GM21447 (cell line): ENCODE data around the gene VSTM2L.
"Not testable (repeated sequence)": the region's sequence is repeated elsewhere in the genome, so short reads cannot be mapped to it uniquely, and the experiment has no call there.

Experiments
- ATAC-seq: cut with Tn5 transposase; IDR thresholded peaks from one replicate; pipeline ENCODE4 v1.9.1; 2021; ENCODE audit not compliant: unreplicated experiment

The VSTM2L gene

DNA sequence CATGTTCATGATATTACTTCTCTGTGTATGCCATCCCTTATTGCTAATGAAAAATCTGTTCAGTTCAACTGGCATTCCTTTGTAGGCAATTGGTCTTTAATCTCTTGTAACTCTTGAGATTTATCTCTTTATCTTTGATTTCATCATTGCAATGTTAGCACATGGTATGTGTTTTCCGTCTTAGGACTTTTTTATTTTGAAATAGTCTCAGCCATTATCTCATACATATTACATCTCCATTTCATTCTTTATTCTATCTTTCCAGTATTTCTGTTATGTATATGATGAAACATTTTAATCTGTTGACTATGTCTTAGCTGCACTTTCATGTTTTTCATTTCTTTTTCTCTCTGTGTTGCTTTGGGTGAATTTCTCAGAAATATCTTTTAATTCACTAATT lies 58.1 kb downstream of the VSTM2L start:
- ATAC-seq: no peak

DNA sequence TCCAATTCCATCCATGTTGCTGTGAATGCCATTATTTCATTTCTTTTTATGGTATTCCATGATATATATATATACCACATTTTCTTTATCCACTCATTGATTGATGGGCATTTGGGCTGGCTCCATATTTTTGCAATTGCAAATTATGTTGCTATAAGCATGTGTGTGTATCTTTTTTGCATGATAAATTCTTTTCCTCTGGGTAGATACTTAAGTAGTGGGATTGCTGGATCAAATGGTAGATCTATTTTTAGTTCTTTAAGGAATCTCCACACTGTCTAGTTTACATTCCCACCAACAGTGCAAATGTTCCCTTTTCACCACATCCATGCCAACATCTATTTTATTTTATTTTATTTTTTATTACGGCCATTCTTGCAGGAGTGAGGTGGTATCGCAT lies 60.6 kb downstream of the VSTM2L start:
- not testable (repeated sequence) for ATAC-seq

DNA sequence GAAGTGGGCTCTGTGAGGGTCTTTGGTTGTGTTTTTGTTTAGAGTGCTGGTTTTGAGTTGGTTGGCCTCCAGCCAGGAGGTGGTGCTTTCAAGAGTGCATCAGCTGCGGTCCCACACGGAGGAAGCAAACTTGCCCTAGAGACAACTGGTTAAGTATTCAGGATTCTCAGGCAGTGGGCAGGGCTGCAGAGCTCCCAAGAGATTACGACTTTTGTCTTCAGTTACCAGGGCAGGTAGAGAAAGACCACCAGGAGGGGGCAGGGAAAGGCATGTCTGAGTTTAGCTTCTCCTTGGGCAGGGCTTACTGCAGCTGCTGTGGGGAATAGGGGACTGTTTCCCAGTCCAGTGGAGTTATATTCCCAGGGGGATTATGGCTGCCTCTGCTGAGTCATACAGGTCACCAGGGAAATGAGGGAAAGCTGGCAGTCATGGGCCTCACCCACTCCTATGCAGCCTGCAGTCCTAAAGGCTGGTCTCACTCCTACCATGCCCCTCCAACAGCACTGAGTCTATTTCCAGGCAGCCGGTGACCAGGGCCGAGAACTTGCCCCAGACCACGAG lies 66.0 kb downstream of the VSTM2L start:
- ATAC-seq: no peak

DNA sequence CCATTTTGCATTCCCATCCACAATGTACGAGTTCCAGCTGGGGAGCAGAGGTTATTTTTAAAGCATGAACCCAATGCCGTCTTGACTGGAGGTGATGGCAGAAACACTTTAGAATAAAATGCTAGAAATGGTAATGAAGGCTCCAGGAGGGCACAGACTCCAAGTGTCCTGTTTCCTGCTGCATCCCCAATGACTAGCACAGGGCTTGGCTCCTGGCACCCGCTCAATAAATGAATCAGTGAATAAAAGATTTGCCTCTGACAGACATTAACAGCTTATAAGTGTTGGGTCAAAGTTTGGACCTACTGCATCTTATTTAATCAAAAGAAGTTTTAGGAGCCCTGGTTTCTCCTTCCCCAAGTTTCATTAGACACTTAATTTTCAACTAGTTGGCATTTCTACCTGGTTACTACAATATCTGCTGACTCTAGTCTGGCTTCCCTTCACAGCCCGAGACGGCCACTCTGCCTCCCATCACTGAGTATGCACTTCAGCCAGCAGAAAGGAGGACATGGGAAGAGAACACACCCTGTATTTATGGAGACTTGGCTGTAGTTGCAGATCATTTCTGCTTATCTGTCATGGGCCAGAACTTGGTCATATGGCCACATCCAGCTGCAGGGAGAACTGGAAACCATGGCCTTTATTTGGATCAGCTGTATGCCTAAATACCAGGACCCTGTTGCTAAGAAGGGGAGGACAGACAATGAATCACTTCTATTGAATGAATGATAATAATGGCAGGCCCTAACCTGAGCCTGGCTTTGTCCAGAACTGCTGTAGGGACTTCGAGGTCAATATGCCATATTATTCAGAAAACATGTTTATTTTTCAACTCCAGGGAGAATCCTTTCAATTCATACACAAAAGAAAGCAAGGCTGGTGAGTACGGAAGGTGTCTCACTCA lies 67.3 kb downstream of the VSTM2L start:
- ATAC-seq: no peak

DNA sequence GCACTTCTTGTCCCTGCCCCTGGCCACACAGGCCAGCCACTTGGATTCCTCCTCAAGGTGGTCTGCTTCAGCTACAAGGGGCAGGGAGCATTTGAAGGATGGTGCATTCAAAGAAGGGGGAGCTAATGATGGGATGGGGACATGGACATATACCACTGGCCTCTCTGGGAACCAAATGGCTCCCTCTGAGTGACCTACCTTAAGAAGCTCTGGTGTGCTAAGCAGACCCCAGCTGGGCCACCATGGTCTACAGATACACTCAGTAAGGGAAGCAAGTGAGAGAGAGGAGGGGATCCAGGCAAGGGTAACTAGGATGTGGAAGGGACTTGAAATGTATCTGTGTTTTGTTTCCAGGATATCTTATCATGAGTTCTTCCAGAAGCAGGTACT lies 67.9 kb downstream of the VSTM2L start:
- ATAC-seq: no peak

DNA sequence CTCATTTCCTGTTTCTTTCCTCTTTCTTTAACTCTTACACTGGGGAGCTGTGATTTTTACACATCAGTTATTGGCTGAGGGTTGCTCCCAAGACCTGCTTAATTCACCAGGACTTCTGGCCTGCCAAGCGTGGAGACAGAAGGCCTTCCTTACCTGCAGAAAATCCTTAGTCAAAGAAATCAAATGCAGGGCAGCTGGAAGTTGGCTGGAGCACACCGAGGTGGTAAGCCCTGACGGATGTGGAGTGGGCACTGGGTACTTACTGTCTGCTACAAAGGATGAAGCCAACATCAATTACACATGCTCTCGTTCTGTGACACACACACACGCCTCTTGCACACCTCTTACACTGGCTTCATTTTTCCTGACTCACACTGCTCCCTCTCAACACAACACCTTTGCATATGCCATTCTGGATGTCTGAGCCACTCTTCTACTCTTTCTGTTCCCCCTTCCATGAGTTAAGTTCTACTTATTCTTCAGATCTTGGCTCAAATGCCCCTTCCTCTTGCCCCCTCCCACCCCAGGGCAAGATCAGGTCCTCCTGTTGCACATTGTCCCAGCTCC lies 68.7 kb downstream of the VSTM2L start:
- ATAC-seq: no peak

DNA sequence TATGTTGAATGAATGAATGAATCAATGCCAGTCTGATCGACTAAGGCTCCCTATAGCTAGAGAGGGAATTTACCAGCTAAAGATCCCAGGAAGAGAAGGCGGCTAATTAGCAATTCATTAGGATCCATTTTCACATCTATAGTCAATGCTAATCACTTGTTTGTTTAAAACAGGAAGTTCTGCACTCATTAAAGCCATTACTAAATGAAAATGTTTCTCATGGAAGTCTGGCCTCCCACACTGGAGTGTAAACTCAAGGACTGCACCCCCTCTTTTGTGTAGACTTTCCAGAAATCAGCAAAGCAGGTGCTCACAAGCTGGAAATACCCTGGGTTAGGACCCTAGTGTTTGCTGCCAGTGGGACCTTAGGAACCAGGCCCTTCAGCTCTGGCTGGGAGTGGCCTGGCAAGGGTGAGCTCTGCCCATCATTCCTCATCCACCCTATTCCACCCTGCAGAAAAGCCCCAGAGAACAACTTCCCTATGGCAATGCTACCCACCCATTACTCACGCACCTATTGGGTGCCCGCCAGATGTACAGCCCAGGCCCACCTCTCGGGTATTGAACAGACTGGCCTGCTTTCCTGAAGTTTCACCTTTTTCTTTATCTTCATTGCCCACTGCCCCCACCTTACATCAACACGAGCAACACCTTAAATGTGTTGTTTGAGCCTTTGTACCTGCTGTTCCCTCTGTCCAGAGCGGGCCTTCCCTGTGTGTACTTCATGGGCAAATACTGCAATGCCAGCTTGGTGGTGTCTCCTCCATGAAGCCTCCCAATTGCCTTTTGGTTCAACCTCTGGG lies 69.5 kb downstream of the VSTM2L start:
- no peak for ATAC-seq

DNA sequence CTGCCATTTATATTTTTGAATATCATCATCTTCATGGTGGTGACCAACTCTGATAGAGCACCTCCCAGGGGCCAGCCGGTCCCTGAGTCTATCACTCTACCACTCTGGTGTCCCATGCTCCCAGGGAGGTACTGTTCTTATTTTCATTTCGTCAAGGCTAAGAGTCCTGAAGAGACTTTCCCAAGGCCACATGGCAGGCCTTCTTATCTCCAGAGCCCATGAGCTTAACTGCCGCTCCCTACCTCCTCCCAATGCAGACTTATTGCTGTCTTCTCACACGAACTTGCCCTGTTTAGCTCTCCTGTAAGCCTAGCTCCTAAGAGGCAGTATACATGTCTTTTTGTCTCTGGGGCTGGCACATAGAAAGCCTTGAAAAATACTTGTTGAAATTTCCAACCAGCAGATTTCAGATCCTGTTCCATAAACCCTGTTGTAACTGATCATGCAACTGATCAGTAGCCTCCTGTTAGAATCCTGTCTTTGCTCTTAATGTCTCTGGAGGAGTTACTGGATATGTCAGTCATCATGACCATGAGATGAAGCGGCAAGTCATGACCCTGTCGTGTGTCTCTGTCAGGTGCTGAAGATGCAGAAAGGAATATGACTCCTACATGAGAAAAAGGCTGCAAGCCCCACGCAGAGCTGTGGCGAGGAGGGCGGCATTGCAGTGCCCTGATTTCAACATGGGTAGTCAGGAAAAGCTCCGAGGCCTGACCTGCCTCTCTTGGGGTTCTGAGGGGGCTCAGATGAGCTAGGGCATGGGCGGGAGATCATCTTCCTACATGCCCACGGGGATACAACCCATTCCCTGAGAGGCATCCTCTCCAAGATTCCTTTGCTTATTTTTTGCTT lies 70.4 kb downstream of the VSTM2L start:
- no peak for ATAC-seq

DNA sequence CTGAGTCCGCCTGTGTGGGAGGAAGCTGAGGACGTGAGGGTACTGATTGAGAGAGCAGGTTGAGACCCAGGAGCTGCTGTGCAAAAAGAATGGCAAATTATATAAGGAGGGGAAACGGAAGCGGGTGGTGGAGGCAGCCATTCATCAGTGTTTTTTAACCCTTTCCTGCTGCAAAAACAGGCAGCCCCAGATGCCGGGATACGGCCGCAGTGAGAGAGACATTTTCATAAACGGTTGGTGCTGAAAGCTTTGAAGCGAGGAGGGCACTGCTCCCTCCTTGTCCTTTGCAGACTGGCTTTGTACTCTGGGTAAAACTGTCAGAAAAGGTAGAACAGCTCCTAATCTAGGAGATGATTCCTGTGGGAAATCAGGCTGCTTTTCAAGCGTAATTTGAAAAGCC lies 74.0 kb downstream of the VSTM2L start:
- no peak for ATAC-seq

DNA sequence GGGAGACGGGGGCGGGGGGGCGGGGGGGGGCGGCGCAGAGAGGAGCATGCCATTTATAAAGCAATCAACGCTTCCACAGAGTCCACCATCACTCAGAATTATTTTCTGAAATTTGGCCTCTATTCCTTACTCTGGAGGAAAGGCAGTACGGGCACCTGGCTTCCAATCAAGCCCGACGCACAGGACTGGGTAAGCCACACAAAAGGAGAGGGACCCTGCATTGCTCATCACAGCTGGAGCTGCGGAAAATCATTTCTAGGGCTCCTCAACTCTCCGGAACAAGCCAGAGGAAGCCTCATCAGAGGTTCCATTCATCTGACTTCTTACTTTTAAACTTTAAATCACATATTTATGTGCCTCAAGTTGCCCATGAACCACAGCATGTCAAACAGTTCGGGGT lies 74.4 kb downstream of the VSTM2L start:
- no peak for ATAC-seq

DNA sequence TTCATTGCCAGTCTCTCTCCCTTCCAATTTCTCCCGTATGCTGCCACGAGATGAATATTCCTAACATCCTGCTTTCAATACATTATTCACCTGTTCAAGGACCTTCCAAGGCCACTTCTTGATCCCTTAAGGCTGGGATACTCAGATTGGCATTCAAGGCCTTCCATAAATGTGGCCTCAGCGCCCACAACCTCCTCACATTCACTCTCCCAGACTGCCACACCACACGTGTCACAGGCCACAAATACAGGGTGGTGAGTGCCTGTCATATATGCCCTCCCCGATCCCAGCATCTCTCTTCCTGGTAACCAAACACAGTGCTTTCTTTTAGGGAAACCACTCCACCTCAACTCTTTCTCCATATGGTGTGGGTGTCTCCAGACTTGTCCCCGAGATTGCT lies 74.9 kb downstream of the VSTM2L start:
- ATAC-seq: no peak

DNA sequence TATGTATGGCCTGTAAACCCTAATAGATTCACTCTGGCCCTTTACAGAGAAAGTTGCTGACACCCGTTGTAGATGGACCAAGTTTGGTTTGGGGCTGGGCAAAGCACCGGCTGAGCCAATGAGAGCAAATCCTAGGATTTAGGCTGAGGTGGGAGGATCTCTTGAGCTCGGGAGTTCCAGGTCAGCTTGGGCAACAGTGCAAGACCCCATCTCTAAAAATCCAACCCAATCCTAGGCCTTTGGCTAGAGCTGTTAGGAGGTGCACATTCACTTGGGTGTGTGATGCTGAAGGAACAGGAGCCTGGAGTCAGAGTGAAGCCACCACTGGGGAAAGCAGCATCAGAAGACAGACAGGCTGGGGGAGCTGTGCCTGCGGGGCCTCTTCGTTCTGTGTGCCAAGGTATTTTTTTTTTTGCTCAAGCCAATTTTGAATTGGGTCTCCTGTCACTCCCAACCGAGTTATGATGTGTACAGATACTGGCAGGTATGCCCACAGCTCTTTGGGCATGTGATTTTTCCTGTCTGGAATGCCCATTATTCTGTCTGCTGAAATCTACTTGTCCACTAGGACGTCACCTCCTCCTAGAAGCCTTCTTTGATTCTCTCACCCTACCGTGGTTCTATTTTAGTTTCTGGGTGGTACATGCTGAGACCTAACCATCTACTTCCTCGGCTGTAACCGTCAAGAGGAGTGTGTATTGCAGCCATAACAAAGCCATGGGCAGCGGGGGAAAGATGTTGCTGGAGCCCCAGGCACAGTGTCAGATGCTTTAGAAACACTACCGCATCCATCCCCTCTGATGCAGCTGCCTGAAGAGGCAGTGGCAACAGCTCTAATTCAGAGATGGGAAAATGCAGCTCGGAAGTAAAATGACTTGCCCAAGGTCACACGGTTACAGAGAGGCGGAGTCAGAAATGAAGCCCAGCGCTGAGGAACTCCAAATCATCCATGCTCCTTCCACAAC lies 76.4 kb downstream of the VSTM2L start:
- ATAC-seq: no peak

DNA sequence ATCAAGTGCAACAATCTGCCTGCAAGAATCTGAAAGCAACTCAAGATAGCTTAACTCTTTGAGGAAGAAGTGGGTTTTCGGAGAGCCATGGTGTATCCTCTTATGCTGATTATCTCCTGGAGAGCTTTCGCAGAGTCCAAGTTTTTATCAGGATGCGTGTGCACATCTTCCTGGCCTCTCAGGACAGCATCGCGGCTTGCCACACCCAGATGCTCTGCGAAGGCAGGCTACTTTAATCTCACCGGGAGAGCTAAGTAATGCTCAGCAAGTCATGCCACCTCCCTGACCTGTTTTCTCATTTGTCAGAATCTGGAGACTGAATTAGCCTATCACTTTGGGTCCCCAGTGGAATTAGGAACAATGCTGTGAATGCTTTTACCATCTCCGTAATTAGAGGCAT lies 77.5 kb downstream of the VSTM2L start:
- ATAC-seq: no peak

DNA sequence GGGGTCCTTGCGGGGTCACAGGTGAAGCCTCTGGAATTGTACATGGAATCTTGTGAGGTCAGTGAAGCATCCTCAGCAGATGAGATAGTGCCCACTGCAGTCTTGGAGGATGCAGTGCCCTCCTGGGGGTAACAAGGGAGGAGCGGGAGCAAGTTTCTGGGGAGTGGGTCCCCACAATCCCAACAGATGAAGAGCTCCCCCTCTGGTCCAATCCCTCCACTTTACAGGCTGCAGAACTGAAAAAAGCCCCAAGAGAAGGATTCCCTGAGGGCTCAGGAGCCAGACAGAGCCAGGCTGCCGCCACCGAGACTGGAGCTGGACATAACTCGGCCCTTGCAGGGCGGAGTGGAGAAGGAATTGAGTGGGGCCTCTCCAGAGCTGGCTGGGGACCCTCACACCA lies 77.9 kb downstream of the VSTM2L start:
- no peak for ATAC-seq

DNA sequence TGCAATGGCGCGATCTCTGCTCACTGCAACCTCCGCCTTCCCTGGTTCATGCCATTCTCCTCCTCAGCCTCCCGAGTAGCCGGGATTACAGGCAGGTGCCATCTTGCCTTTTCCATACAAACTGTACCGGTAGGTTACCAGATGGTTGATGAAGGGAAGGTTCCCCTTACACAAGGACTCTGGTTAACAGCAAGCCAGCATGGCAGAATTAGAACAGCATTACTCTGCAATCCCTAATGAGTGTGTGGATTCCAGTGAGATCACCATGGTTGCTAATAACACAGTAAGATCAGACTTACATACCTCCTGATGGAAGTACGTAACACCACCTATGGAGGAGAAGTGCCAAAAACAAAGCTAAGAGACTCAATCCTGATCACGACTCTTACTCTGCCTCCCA lies 78.6 kb downstream of the VSTM2L start:
- no peak for ATAC-seq

DNA sequence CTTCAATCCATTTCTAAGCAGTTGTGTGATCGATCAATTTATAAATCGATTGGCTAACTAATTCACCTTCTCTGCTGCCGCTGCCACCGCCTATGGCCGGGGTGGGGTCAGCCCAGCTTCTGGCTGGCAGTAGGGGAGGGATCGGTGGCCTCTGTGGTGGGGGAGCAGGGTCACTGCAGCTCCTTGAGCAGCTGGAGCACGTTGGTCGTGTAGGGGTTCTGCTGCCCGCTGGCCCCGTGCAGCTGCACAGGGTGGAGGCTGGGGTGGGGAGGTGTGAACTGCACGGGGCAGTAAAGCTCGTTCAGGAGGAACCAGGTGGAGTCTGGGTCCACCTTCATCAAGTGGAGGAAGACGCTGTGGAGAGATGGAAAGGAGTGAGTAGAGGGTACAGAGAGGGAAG lies 80.4 kb downstream of the VSTM2L start:
- no peak for ATAC-seq

DNA sequence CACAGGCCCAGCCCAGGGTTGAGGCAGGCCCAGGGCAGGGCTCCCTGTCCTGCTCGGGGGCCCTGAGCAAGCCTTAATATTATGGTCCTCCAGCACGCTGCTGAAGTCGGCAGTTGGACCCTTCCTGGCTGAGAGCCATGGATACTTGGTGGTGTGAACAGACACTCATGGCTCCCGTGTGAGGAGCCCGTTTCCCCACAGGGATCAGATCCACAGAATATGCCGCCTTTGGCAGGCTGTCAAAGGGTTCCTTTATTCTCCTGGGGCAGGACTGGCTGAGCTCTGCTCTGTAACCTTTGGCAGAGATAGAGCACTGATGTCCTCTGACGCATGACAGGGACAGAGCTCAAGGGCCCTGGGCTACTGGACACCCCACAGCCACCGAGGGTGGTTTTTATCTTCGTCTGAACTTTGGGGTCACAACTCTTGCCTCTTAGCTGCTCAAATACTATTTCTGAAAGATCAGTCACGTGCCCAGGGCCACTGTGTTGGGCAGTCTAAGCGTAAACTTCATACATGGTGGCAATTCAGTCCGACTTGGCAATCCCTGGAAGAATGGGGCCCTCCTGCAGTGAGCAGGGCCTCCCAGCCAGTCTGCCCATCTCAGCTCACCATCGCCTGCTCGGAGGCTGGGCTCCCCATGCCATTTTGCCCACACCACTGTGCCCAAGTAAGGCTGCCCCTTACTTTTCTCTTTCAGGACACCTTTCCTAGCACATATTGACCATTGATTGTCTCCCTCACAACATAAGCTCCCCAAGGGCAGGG lies 81.3 kb downstream of the VSTM2L start:
- no peak for ATAC-seq

DNA sequence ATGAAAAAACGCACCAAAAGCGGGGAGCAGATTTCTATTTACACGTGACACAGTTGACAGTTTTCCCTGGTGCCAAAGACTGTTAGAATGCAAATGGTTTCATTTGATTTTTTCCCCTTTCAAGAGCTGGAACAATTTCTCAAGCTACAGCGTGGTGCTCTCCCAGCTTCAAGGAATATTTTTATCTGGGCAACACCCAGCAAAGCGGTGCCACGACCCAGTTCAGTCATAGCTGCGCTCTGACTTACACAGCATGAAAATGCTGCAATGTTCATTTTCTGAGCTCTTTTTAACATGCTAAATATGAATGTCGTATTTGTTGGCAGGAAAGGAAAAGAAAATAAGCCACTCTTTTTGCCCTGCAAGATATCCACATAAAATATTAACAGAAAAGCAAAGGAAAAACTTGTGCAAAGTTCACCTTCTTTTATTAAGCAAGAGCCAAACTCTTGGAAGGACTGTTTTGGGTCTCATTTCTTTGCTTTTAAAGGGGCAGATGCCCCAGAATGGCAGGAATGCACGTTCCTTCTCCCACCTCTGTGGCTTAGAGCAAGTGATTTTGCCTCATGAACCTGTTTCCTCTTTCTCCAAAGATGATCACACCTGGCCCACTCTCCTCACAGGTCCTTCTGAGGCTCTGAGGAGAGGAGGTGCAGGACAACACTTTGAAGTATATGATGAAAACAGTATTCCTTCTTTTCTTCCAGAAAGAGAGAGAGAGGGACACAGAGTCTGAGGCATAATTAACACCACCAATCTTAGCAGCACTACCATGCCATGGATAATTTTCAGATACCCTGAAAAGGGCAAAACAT lies 83.3 kb downstream of the VSTM2L start:
- ATAC-seq: no peak
